Spleen (tissue), 7 donors: ENCODE measurements around the gene CDK8.

Experiments used
- CTCF ChIP-seq, 11 experiments: fragments of 200-600 bp in 7 of 11; fragments of 450-650 bp in 4 of 11; sonication (generic) in 4 of 11; IDR thresholded peaks in 8 of 11; conservative IDR thresholded peaks in 3 of 11; 1 replicate in 7 of 11; 2 replicates in 4 of 11; pipeline versions ENCODE4 v1.4.0 to v1.8.0; 2016 to 2021; ENCODE audit warnings: antibody characterized with exemption in 11 of 11, inconsistent platforms in 4 of 11, mild to moderate bottlenecking in 1 of 11
- POLR2A ChIP-seq, 3 donors: fragments of 450-650 bp; IDR thresholded peaks; one replicate each; pipeline ENCODE4 v1.5.1; 2017; ENCODE audit warnings: antibody characterized with exemption in 3 of 3, mild to moderate bottlenecking in 1 of 3
- donor health status: DM: no; HTN: no; CAD: no; lungs with moderate emphysema.
- donor health status: DM: no; HTN: no; CAD: no.
- donor health status: DM: no; HTN: no; CAD: no.

GRCh38 chr13:26229080-26229615 is 24.8 kb upstream of the CDK8 start:
- TF ChIP-seq CTCF (IDR thresholded peaks at IDR 0.05 in 8 of 11, conservative IDR thresholded peaks at IDR 0.05 in 3 of 11) (no peak), POLR2A (IDR thresholded peaks at IDR 0.05) (no peak)
